GM23248 (cell line): ENCODE data around the gene INPP5A. TPM values are rescaled to one million over a fixed set of nuclear protein-coding genes. Genes with fewer than 3 reads are reported as not detected.

Experiments
- DNase-seq: peaks from one replicate; pipeline ENCODE4 v3.0.0-alpha.2; 2015
- H2AFZ ChIP-seq: fragments of 200-600 bp; sonication (generic); 2 replicates; pipeline ENCODE4 v1.6.1; 2016; ENCODE audit warnings: antibody characterized with exemption
- H3F3A ChIP-seq: fragments of 200-600 bp; sonication (generic); 2 replicates; pipeline ENCODE4 v1.6.1; 2016; ENCODE audit warnings: mild to moderate bottlenecking, antibody characterized with exemption, mixed run types; ENCODE audit not compliant: insufficient read depth
- H3K27ac ChIP-seq: fragments of 200-600 bp; sonication (generic); 2 replicates; pipeline ENCODE4 v1.5.1; 2016; ENCODE audit warnings: mild to moderate bottlenecking
- H3K27me3 ChIP-seq: fragments of 200-600 bp; sonication (generic); replicated peaks from 2 replicates; pipeline ENCODE4 v1.6.1; 2016; ENCODE audit warnings: mild to moderate bottlenecking; ENCODE audit not compliant: insufficient read depth
- H3K36me3 ChIP-seq: fragments of 200-600 bp; sonication (generic); 2 replicates; pipeline ENCODE4 v1.6.1; 2016; ENCODE audit warnings: low read depth, mild to moderate bottlenecking
- H3K4me1 ChIP-seq: fragments of 200-600 bp; sonication (generic); 2 replicates; pipeline ENCODE4 v1.6.1; 2016; ENCODE audit warnings: mild to moderate bottlenecking; ENCODE audit not compliant: insufficient read depth
- H3K4me2 ChIP-seq: fragments of 200-600 bp; sonication (generic); one replicate; pipeline ENCODE4 v1.6.1; 2016; ENCODE audit warnings: mild to moderate bottlenecking; ENCODE audit not compliant: unreplicated experiment
- H3K4me3 ChIP-seq: fragments of 200-600 bp; sonication (generic); 2 replicates; pipeline ENCODE4 v1.5.1; 2016; ENCODE audit warnings: mild to moderate bottlenecking
- H3K79me2 ChIP-seq: fragments of 200-600 bp; sonication (generic); 2 replicates; pipeline ENCODE4 v1.6.1; 2016; ENCODE audit warnings: mild to moderate bottlenecking; ENCODE audit not compliant: insufficient read depth
- H3K9ac ChIP-seq: fragments of 200-600 bp; sonication (generic); 2 replicates; pipeline ENCODE4 v1.6.1; 2016; ENCODE audit warnings: mild to moderate bottlenecking
- H3K9me2 ChIP-seq: fragments of 200-600 bp; sonication (generic); 2 replicates; pipeline ENCODE4 v1.6.1; 2016; ENCODE audit warnings: mixed run types, mild to moderate bottlenecking, moderate library complexity; ENCODE audit not compliant: insufficient read depth
- H3K9me3 ChIP-seq: fragments of 200-600 bp; sonication (generic); one replicate; pipeline ENCODE4 v1.6.1; 2017; ENCODE audit warnings: low read depth
- H4K20me1 ChIP-seq: fragments of 200-600 bp; sonication (generic); 2 replicates; pipeline ENCODE4 v1.6.0; 2016; ENCODE audit not compliant: insufficient read depth
- EZH2 ChIP-seq: fragments of 200-600 bp; sonication (generic); IDR thresholded peaks from 2 replicates; pipeline ENCODE4 v1.6.1; 2018; ENCODE audit warnings: antibody characterized with exemption, mild to moderate bottlenecking; ENCODE audit not compliant: insufficient read depth, poor library complexity, severe bottlenecking
- EZH2phosphoT487 ChIP-seq: fragments of 200-600 bp; sonication (generic); IDR thresholded peaks from 2 replicates; pipeline ENCODE4 v1.6.1; 2018; ENCODE audit warnings: antibody characterized with exemption, moderate library complexity, mild to moderate bottlenecking, low read depth; ENCODE audit not compliant: insufficient read depth
- WGBS, 2 experiments: methylation state at CpG; one replicate each; pipeline ENCODE4 v1.1.6; 2015 to 2017; ENCODE audit warnings: low lambda C conversion rate in 2 of 2, low coverage in 1 of 2; ENCODE audit errors: missing lambda C conversion rate in 2 of 2; 5-methylcytosine and 5-hydroxymethylcytosine counted together
- in situ Hi-C: fragments of 300-500 bp; cut with MboI; formaldehyde crosslinking; loops from 2 replicates; pipeline ENCODE4 v1.15.0; 2020
- polyA plus RNA-seq: library from polyadenylated mRNA; unstranded; fragments of >200 nt; fragmentation: Nextera tagmentation; extraction: Ambion mirVana; gene quantifications from 2 replicates; pipeline ENCODE4 v1.2.1, GENCODE V29; 2016
- total RNA-seq: library from RNA; depleted of rRNA; stranded (reverse); fragments of >200 nt; shearing (Covaris generic); gene quantifications from 2 replicates; pipeline ENCODE4 v1.2.3, GENCODE V29; 2014

INPP5A gene
- total and polyA plus RNA-seq, 2 experiments from 2014 or later, result 2.3 to 35.2 TPM

GRCh38 chr10:132697578-132698200 lies 160.1 kb downstream of the INPP5A start:
- H3K4me2 ChIP-seq, result no peak overlapping the region
- in situ Hi-C loops, result no loop called here
- no peak overlapping the region for H3K4me3 ChIP-seq
- H2AFZ ChIP-seq, result no peak overlapping the region
- 87 to 88% methylated on average over 21 of the region's 21 CpGs for WGBS, 2 experiments
- no peaks in the 10 kb centered on the region for H4K20me1 ChIP-seq
- H3K9me2 ChIP-seq, result no peaks in the 10 kb centered on the region
- DNase-seq, result no peak
- H3K27ac ChIP-seq, result no peak overlapping the region
- H3K79me2 ChIP-seq, result no peaks in the 10 kb centered on the region
- no peak overlapping the region for H3K9ac ChIP-seq
- H3K9me3 ChIP-seq, result no peaks in the 10 kb centered on the region
- H3K4me1 ChIP-seq, result peaks cover 12% of the 10 kb centered on the region
- H3K27me3 ChIP-seq, result no peaks in the 10 kb centered on the region
- no peaks in the 10 kb centered on the region; the same call in 1 of the 2 replicates for H3F3A ChIP-seq
- H3K36me3 ChIP-seq, result 0 out of 2 replicates have a peak, but pooled peaks cover 3% of the 10 kb centered on the region
- TF ChIP-seq EZH2 (no peak), EZH2phosphoT487 (no peak)

- in situ Hi-C loops, result no loop called here
- no peaks in the 10 kb centered on the region for H3K9me2 ChIP-seq
- no peak overlapping the region for H3K27ac ChIP-seq
- no peaks in the 10 kb centered on the region for H4K20me1 ChIP-seq
- no peak overlapping the region for H3K4me3 ChIP-seq
- 89 to 91% methylated on average over 24 of the region's 24 CpGs for WGBS, 2 experiments
- TF ChIP-seq EZH2 (no peak), EZH2phosphoT487 (no peak)
- peaks cover 12% of the 10 kb centered on the region for H3K4me1 ChIP-seq
- H2AFZ ChIP-seq, result no peak overlapping the region
- H3K9ac ChIP-seq, result no peak overlapping the region
- 0 out of 2 replicates have a peak, but pooled peaks cover 2% of the 10 kb centered on the region for H3K36me3 ChIP-seq
- no peak overlapping the region for H3K4me2 ChIP-seq
- H3F3A ChIP-seq, result no peaks in the 10 kb centered on the region; the same call in 1 of the 2 replicates
- DNase-seq, result no peak
- no peaks in the 10 kb centered on the region for H3K79me2 ChIP-seq
- no peaks in the 10 kb centered on the region for H3K9me3 ChIP-seq
- no peaks in the 10 kb centered on the region for H3K27me3 ChIP-seq
These were observed 160.7 kb downstream of the INPP5A start for GRCh38 chr10:132698211-132698751.

- WGBS, 2 experiments, result 94 to 95% methylated on average over 27 to 28 of the region's 28 CpGs
These were observed 161.3 kb downstream of the INPP5A start for GRCh38 chr10:132698761-132699391.

GRCh38 chr10:132699411-132700155 lies 162.0 kb downstream of the INPP5A start:
- Histone ChIP-seq H3K79me2 (no peaks in the 10 kb centered on the region), H3K9me2 (no peaks in the 10 kb centered on the region), H3K27me3 (no peaks in the 10 kb centered on the region), H2AFZ (peak overlapping the region; percentile 44), H3K4me2 (peak overlapping the region; percentile 25), H3K36me3 (no peaks in the 10 kb centered on the region), H3K27ac (peak overlapping the region; percentile 44), H3K4me3 (no peak overlapping the region), H3K4me1 (peaks cover 12% of the 10 kb centered on the region), H3K9me3 (no peaks in the 10 kb centered on the region), H3F3A (no peaks in the 10 kb centered on the region), H3K9ac (peak overlapping the region; percentile 65), H4K20me1 (no peaks in the 10 kb centered on the region)
- DNase-seq, result no peak
- 76 to 81% methylated on average over 13 to 18 of the region's 18 CpGs for WGBS, 2 experiments
- TF ChIP-seq EZH2 (no peak), EZH2phosphoT487 (no peak)
- in situ Hi-C loops, result no loop called here

More at GRCh38 chr10:132698761-132699391, 161.3 kb downstream of the INPP5A start:
- H2AFZ ChIP-seq, result no peak overlapping the region
- H3K36me3 ChIP-seq, result no peaks in the 10 kb centered on the region
- H3K4me2 ChIP-seq, result no peak overlapping the region
- no peaks in the 10 kb centered on the region for H3K79me2 ChIP-seq
- no peak for DNase-seq
- no peaks in the 10 kb centered on the region for H3K27me3 ChIP-seq
- H3K4me1 ChIP-seq, result peaks cover 12% of the 10 kb centered on the region
- no peaks in the 10 kb centered on the region for H3K9me3 ChIP-seq
- TF ChIP-seq EZH2 (no peak), EZH2phosphoT487 (no peak)
- H3F3A ChIP-seq, result no peaks in the 10 kb centered on the region; the same call in 1 of the 2 replicates
- no peak overlapping the region for H3K27ac ChIP-seq
- no peaks in the 10 kb centered on the region for H3K9me2 ChIP-seq
- H3K4me3 ChIP-seq, result no peak overlapping the region
- no peak overlapping the region for H3K9ac ChIP-seq
- no peaks in the 10 kb centered on the region for H4K20me1 ChIP-seq
- in situ Hi-C loops, result no loop called here
